GM12801 (cell line): Measurements from ENCODE around the gene ANK2.

Experiments used
- TF ChIP-seq, protein P1 (sequence below): IDR thresholded peaks from one replicate; pipeline ENCODE4 v1.5.1; 2011; ENCODE audit warnings: control low read depth; ENCODE audit not compliant: insufficient read length; ENCODE audit errors: extremely low read depth

The ANK2 gene

DNA sequence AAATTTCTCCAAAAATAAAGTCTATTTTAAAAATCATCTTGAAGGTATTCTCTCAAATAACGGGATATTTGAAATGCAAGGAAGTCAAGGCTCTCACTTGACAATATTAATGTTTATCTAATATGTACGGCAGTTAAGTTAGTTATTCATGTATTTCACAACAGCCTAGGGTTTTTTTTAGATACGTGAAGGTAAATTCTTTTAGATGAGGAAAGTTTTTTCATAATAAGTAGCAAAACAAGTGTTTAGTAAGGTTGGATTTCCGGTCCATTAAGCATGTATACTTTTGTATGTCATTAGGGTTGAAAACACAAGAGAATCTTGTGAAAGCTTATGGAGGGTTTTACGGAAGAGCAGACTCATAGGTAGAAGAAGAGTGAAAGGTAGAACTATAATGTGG lies 273.3 kb downstream of the ANK2 start:
- TF ChIP-seq, protein P1, sequence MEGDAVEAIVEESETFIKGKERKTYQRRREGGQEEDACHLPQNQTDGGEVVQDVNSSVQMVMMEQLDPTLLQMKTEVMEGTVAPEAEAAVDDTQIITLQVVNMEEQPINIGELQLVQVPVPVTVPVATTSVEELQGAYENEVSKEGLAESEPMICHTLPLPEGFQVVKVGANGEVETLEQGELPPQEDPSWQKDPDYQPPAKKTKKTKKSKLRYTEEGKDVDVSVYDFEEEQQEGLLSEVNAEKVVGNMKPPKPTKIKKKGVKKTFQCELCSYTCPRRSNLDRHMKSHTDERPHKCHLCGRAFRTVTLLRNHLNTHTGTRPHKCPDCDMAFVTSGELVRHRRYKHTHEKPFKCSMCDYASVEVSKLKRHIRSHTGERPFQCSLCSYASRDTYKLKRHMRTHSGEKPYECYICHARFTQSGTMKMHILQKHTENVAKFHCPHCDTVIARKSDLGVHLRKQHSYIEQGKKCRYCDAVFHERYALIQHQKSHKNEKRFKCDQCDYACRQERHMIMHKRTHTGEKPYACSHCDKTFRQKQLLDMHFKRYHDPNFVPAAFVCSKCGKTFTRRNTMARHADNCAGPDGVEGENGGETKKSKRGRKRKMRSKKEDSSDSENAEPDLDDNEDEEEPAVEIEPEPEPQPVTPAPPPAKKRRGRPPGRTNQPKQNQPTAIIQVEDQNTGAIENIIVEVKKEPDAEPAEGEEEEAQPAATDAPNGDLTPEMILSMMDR = no peak

DNA sequence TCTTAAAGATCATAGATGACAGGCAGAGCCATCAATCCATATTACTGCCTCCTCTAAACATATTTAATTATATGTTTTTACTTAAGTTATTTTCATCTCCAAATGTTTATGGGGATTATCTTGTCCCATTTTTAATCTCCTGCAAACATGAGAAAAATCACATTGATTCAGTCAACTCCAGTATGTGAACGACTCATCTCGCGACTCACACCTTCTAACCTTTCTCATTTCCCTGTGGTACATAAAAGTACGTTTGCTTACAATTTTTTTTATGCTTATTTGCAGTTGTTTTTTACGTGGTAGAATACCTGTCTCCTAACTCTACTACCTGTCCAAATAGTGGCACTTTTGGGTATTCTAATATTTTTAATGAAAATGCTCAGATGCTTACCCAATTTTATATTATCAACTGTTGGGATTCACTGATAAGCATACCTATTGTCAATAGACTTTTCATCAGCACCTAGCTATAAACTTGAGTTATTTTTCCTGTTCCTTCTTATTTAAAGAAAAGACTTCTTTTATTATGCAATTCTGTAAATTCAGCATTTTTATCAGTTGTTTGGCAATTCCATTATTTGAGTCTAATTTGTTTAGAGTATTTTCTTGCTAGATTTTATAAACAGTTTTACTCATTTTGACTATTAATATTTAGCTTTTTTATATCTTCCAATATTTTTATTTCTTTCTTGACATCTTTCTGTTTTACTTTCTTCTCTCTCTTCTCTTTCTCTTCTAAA lies 276.6 kb downstream of the ANK2 start:
- TF ChIP-seq, protein P1 = no peak

DNA sequence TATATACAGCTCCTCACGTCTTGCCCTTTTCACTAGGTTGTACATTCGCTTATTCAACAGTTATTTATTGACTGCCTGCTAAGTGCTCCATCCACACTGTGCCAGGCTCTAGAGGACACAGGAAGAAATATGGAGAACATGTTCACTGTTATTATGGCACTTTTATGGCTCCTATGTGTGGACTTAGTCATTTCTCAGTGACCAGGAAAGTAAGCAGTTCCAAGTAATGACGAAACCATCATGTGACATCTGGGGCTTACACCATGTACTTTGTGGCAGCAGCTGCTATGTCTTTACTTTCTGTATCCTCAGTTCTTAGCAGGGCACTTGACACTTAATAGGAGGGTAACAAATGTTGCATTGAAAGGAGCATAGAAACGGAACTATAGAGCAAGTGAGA lies 278.0 kb downstream of the ANK2 start:
- TF ChIP-seq, protein P1 = no peak

DNA sequence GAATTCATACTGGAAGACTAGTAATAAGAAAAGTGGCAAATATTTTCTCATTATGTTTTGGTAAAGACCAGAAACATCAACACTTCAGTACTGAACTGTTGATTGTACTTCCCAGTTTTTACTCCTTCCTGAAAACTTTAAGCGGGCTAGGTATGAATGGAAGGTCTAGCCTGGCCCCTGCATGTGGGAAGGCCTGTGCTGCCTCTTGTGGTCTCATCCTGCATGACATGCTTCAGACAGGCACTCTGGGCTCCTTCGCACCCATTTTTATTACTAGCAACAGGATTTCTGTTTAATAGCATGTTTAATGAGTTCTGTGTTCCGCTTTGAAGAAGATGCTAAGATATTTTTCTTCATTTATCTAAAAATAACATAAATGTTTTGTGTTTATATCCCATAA lies 279.1 kb downstream of the ANK2 start:
- TF ChIP-seq, protein P1 = no peak

DNA sequence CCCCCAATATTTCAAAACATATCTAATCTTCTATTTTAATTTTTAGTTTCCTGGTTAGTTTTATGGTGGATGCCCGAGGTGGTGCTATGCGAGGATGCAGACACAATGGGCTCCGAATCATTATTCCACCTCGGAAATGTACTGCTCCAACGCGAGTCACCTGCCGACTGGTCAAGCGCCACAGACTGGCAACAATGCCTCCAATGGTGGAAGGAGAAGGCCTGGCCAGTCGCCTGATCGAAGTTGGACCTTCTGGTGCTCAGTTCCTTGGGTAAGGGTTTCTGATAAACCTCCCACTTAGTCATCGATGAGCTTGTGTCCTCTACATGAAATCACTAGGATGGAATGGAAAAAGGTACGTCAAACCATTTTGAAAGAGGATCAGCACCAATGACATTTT lies 280.7 kb downstream of the ANK2 start:
- TF ChIP-seq, protein P1 = no peak

DNA sequence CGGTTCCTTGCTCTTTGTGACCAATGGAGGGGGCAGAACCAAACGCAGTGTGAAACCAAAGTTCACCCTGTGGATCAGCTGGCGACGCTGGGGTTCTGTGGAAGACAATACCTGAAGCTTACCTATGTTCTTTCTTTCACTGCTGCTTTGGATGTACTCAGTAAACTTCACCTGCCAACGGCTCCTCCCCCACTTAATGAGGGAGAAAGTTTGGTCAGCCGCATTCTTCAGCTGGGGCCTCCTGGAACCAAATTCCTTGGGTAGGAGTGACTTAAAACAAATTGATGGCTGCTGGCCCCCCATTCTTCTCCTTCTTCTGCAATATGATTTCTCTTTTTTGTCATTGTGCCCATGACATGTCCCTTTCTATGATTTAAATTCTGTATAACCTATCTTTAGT lies 282.4 kb downstream of the ANK2 start:
- TF ChIP-seq, protein P1 = no peak

DNA sequence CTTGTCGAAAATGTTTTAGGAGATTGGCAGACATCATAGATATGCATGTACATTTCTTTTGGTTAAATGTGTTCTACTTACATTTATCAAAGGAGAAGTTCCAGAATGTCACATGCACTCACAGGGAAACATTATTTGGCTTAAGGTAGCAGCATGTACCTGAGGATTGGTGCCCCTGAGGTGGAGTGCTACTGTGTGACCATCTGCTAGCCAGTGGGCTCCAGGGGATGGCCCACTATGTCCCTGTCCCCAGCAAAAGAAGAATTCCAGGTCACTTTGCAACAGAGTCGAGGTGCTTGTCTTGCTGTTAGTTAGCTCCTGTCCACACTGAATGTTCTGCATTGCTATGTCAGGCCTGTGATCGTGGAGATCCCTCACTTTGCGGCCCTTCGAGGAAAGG lies 283.2 kb downstream of the ANK2 start:
- TF ChIP-seq, protein P1 = no peak
